GM12878 (cell line): ENCODE measurements around the gene BCAR3. TPM values are rescaled to one million over a fixed set of nuclear protein-coding genes. Genes with fewer than 3 reads are reported as not detected.

Source experiments
- ATAC-seq: fragments of 200-7000 bp; cut with Tn5 transposase; 3 replicates; pipeline ENCODE4 v1.9.1; 2020; ENCODE audit warnings: mild to moderate bottlenecking, moderate library complexity
- Bru-seq: library from RNA; stranded (reverse); fragments of 400-500 nt; gene quantifications from one replicate; lab custom pipeline; 2021; lab: Mats Ljungman, UMichigan
- BruChase-seq, 2 experiments: library from RNA; stranded (reverse); fragments of 400-500 nt; gene quantifications; one replicate each; lab custom pipeline; 2021; lab: Mats Ljungman, UMichigan
- BruUV-seq: library from RNA; stranded (reverse); fragments of 400-500 nt; replicated peaks from 2 replicates; lab custom pipeline; 2021; lab: Mats Ljungman, UMichigan
- CTCF ChIA-PET: fragments of 300-600 bp; sonication (Branson Sonifier 250); formaldehyde crosslinking; extraction: SDS; loops from one replicate; lab custom pipeline; 2021; ENCODE audit warnings: inconsistent platforms; lab: Yijun Ruan, JAX
- POLR2A ChIA-PET: fragments of 350-600 bp; formaldehyde crosslinking; extraction: SDS; loops from one replicate; lab custom pipeline; 2021; ENCODE audit warnings: inconsistent platforms; lab: Charles Lee
- RAD21 ChIA-PET: fragments of 300-600 bp; sonication (Branson Sonifier 250); formaldehyde crosslinking; loops from one replicate; lab custom pipeline; 2023; ENCODE audit warnings: antibody characterized with exemption; ENCODE audit not compliant: unreplicated experiment; lab: Charles Lee
- SMC1A ChIA-PET: fragments of 300-600 bp; sonication (Branson Sonifier 250); formaldehyde crosslinking; loops from one replicate; lab custom pipeline; 2023; ENCODE audit not compliant: unreplicated experiment, uncharacterized antibody; lab: Charles Lee
- DNase-seq: peaks from one replicate; pipeline ENCODE4 v3.0.0-alpha.2; 2011; ENCODE audit warnings: low read depth, low spot score
- FAIRE-seq: peaks from 3 replicates; lab custom pipeline; 2011; peaks lifted over from hg19 to GRCh38; lab: Jason Lieb, UNC
- H2AFZ ChIP-seq: 2 replicates; pipeline ENCODE4 v1.6.0; 2011; ENCODE audit warnings: low read depth, low read length, control low read depth; ENCODE audit not compliant: control insufficient read depth
- H3K27ac ChIP-seq: 2 replicates; pipeline ENCODE4 v1.5.1; 2011; ENCODE audit warnings: control low read depth; ENCODE audit not compliant: control insufficient read depth, insufficient read depth
- H3K27me3 ChIP-seq, 2 experiments: replicated peaks in 1 of 2; 2 replicates each; pipeline versions ENCODE4 v1.6.0 to v1.6.1; 2011; ENCODE audit warnings: low read length in 1 of 2; ENCODE audit not compliant: control insufficient read depth in 2 of 2, insufficient read depth in 2 of 2
- H3K36me3 ChIP-seq, 2 experiments: 2 replicates each; pipeline ENCODE4 v1.5.1; 2011; ENCODE audit warnings: low read length in 1 of 2; ENCODE audit not compliant: control insufficient read depth in 2 of 2, insufficient read depth in 2 of 2
- H3K4me1 ChIP-seq: 2 replicates; pipeline ENCODE4 v1.6.1; 2011; ENCODE audit warnings: mild to moderate bottlenecking, low read length, moderate library complexity, mixed read lengths; ENCODE audit not compliant: control insufficient read depth, insufficient read depth
- H3K4me2 ChIP-seq: 2 replicates; pipeline ENCODE4 v1.6.0; 2011; ENCODE audit warnings: control low read depth; ENCODE audit not compliant: control insufficient read depth, insufficient read depth
- H3K4me3 ChIP-seq: fragments of 200-600 bp; sonication (generic); 2 replicates; pipeline ENCODE4 v1.5.1; 2016
- H3K79me2 ChIP-seq: 2 replicates; pipeline ENCODE4 v1.6.0; 2011; ENCODE audit warnings: low read length; ENCODE audit not compliant: control insufficient read depth, insufficient read depth
- H3K9ac ChIP-seq: 2 replicates; pipeline ENCODE4 v1.8.0; 2011; ENCODE audit warnings: low read length, control low read depth, mixed read lengths; ENCODE audit not compliant: control insufficient read depth, insufficient read depth
- H3K9me3 ChIP-seq: replicated peaks from 3 replicates; pipeline ENCODE4 v1.5.1; 2011; ENCODE audit warnings: mild to moderate bottlenecking, low read length; ENCODE audit not compliant: control insufficient read depth, insufficient read depth
- H4K20me1 ChIP-seq: 2 replicates; pipeline ENCODE4 v1.6.0; 2011; ENCODE audit not compliant: control insufficient read depth, insufficient read depth
- ASH2L ChIP-seq: fragments of 300-600, 200-600 bp; sonication (generic); IDR thresholded peaks from 2 replicates; pipeline ENCODE4 v1.6.1; 2017; ENCODE audit warnings: low read depth, mild to moderate bottlenecking, borderline replicate concordance
- BRCA1 ChIP-seq: IDR thresholded peaks from 2 replicates; pipeline ENCODE4 v1.6.1; 2011; ENCODE audit warnings: low read depth, low read length, improper control_type of control experiment
- CBX5 ChIP-seq: sonication (generic); IDR thresholded peaks from 2 replicates; pipeline ENCODE4 v1.6.1; 2016; ENCODE audit warnings: low read depth, moderate library complexity, mild to moderate bottlenecking, inconsistent platforms
- GATAD2B ChIP-seq: fragments of 450-650 bp; conservative IDR thresholded peaks from 2 replicates; pipeline ENCODE4 v1.6.1; 2017; ENCODE audit warnings: low read depth, mild to moderate bottlenecking, moderate library complexity
- IKZF1 ChIP-seq: fragments of 450-650 bp; conservative IDR thresholded peaks from 2 replicates; pipeline ENCODE4 v1.6.1; 2017; ENCODE audit warnings: antibody characterized with exemption, mild to moderate bottlenecking
- MTA3 ChIP-seq: IDR thresholded peaks from 2 replicates; pipeline ENCODE4 v1.6.1; 2012; ENCODE audit warnings: low read length, inconsistent platforms, borderline replicate concordance
- NFYA ChIP-seq: IDR thresholded peaks from 2 replicates; pipeline ENCODE4 v1.6.1; 2011; ENCODE audit warnings: low read depth, mild to moderate bottlenecking, low read length, improper control_type of control experiment, borderline replicate concordance
- NR2F1 ChIP-seq: fragments of 450-650 bp; conservative IDR thresholded peaks from 2 replicates; pipeline ENCODE4 v1.6.1; 2017; ENCODE audit warnings: mild to moderate bottlenecking
- SREBF2 ChIP-seq: IDR thresholded peaks from 2 replicates; pipeline ENCODE4 v1.6.1; 2012; ENCODE audit warnings: mild to moderate bottlenecking, low read length
- YY1 ChIP-seq: IDR thresholded peaks from 2 replicates; pipeline ENCODE4 v1.6.1; 2011; ENCODE audit warnings: low read depth, mild to moderate bottlenecking, low read length
- ZSCAN29 ChIP-seq: fragments of 450-650 bp; IDR thresholded peaks from 2 replicates; pipeline ENCODE4 v1.6.1; 2017; ENCODE audit warnings: mild to moderate bottlenecking, moderate library complexity
- WGBS: methylation state at CpG from one replicate; pipeline ENCODE4 v1.1.6; 2016; ENCODE audit warnings: low lambda C conversion rate; ENCODE audit not compliant: insufficient replicate concordance, insufficient coverage; ENCODE audit errors: missing lambda C conversion rate; 5-methylcytosine and 5-hydroxymethylcytosine counted together
- in situ Hi-C: fragments of 300-500 bp; cut with MboI; formaldehyde crosslinking; loops from 9 replicates; pipeline ENCODE4 v1.14.3; 2018; ENCODE audit warnings: mixed read lengths
- intact Hi-C: fragments of 100-400 bp; cut with micrococcal nuclease; formaldehyde crosslinking; loops from one replicate; pipeline ENCODE4 v1.14.2; 2022; ENCODE audit not compliant: unreplicated experiment
- long read RNA-seq, 2 experiments: library from polyadenylated mRNA; unstranded; transcript quantifications; one replicate each; pipeline ENCODE4 v2.0.0, GENCODE V29; 2019 to 2020
- polyA minus RNA-seq, 3 experiments: library from RNA; depleted of rRNA, polyadenylated mRNA; stranded (reverse); fragments of >200 nt; gene quantifications; 2 replicates each; pipeline ENCODE4 v1.2.3, GENCODE V29; 2011
- polyA plus RNA-seq, 11 experiments: library from polyadenylated mRNA; depleted of rRNA in 4 of 11; unstranded in 6 of 11; stranded (reverse) in 5 of 11; fragments of >200 nt; fragmentation: Nextera tagmentation in 4 of 11; fragmentation: Illumina TruSeq in 1 of 11; extraction: Ambion mirVana in 4 of 11; extraction: Trizol in 1 of 11; gene quantifications; 1 replicate in 1 of 11; 2 replicates in 10 of 11; pipeline versions ENCODE4 v1.2.1 to v1.2.3, GENCODE V29; 2011 to 2016; ENCODE audit warnings: inconsistent platforms in 2 of 11, missing spikeins in 2 of 11, low read depth in 1 of 11
- total RNA-seq, 4 experiments: library from RNA; depleted of rRNA in 3 of 4; stranded (reverse); fragments of >200 nt in 3 of 4; fragmentation: Illumina TruSeq in 1 of 4; extraction: Trizol in 1 of 4; gene quantifications; 2 replicates each; pipeline versions ENCODE4 v1.2.1 to v1.2.3, GENCODE V29; 2013 to 2021
- TF ChIP-seq, protein P1 (sequence below): fragments of 450-650 bp; IDR thresholded peaks from 2 replicates; pipeline ENCODE4 v1.6.1; 2017; ENCODE audit warnings: mild to moderate bottlenecking, moderate library complexity

The BCAR3 gene
- 4.3 and 5.1 TPM in 2 replicates for total RNA-seq (2013; cell fraction: nucleolus; rRNA removed)
- total RNA-seq (2014; rRNA removed) (3.1 and 4.0 TPM in 2 replicates), total RNA-seq (2014; rRNA removed; fragmentation: Illumina TruSeq; extraction: Trizol) (1.5 and 1.8 TPM in 2 replicates), total RNA-seq (2021) (2.7 and 3.8 TPM in 2 replicates), polyA plus RNA-seq (2011; rRNA removed) (3.4 and 6.6 TPM in 2 replicates), polyA plus RNA-seq (2014; fragmentation: Illumina TruSeq; extraction: Trizol) (3.2 and 3.4 TPM in 2 replicates), polyA plus RNA-seq (2014; fragmentation: Nextera tagmentation; extraction: Ambion mirVana) (1 to 10 TPM; 1.4 to 1.7 TPM), polyA plus RNA-seq (2014; rRNA removed) (1.7 and 2.3 TPM in 2 replicates), polyA plus RNA-seq (2016; fragmentation: Nextera tagmentation; extraction: Ambion mirVana) (1 to 10 TPM; 1.3 to 1.6 TPM), polyA minus RNA-seq (2011; rRNA and poly(A)+ RNA removed) (7.6 and 11.6 TPM in 2 replicates), Bru-seq, nascent RNA (percentile 40 among the genes with signal in this experiment), BruChase-seq, experiment 1, labeled RNA remaining after a 6-hour chase (percentile 28 among the genes with signal in this experiment), BruChase-seq, experiment 2, labeled RNA remaining after a 2-hour chase (percentile 33 among the genes with signal in this experiment)
- 2.5 TPM for polyA plus RNA-seq (2011; ENCODE audit: low read depth)
- 6.1 TPM in 2 replicates for polyA plus RNA-seq (2011; cell fraction: cytosol; rRNA removed)
- polyA plus RNA-seq (2011; cell fraction: nucleus; rRNA removed), result 10.3 and 15.7 TPM in 2 replicates
- 3.5 TPM in 2 replicates for polyA plus RNA-seq (2012)
- 4.0 and 6.3 TPM in 2 replicates for polyA minus RNA-seq (2011; cell fraction: cytosol; rRNA and poly(A)+ RNA removed)
- polyA minus RNA-seq (2011; cell fraction: nucleus; rRNA and poly(A)+ RNA removed), result 5.8 and 17.8 TPM in 2 replicates
- long read RNA-seq, experiment 1, partial matches to known transcripts, result 4 of 6 reads
- long read RNA-seq, experiment 1, other reads (novel, unspliced or antisense), result 0 of 6 reads
- long read RNA-seq, experiment 2, partial matches to known transcripts, result 16 of 21 reads
- long read RNA-seq, experiment 2, other reads (novel, unspliced or antisense), result 5 of 21 reads

DNA sequence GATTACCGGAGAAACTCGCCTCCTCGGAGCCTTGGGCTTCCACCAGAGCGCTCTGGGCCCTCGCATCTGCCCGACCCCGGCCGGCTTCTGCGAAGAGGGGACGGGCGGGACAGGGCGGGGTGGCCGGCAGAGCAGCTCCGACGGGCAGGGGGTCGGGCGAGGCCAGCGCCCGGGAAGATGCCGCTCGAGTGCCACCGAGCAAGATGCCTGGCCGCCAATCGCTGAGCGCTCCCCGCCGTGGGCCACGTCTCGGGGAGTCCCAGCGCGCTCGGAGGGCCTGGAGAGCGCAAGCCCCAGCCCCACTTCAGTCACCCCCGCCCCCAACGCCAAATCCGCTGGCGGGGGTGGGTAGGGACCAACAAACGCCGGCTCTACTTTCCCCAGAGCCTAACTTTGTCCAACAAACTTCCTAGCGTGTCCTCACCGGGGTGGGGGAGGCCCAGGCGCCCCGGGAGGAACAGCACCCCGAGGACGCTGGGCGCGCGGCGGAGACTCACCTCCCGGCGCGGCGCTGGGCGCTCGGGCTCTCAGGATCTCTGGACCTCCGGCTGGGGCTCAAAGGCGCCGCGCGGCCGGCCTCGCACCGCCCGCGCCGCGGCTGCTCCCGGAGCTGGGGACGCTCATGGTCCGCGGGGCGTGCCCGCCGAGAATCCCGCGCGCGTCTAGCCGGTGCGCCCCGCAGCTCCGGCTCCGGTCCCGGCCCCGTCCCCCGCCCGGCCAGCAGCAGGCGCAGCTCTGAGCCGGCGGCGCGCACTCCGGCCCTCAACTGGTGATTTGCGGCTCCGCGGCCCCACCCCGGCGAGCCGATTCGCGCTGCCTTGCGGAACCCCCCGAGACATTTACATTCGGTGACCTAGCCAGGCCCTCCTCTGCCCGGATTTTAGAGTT is at the start of gene BCAR3:
Gene BCAR3 (minus strand): TSS at position 737 of the 888 bp plus-strand sequence. CDS start 6,907 bp downstream, outside the sequence.
- Histone ChIP-seq H3K9me3 (no peaks in the 10 kb centered on the region), H3K27ac (peak within 1 kb of the TSS; percentile 28; the same call in 1 of the 2 replicates), H2AFZ (peak within 1 kb of the TSS; percentile 81), H3K4me3 (peak within 1 kb of the TSS; percentile 87), H3K36me3 (no peaks in the 10 kb centered on the region), H3K4me1 (peaks cover 16% of the 10 kb centered on the region), H4K20me1 (no peaks in the 10 kb centered on the region; the same call in 1 of the 2 replicates), H3K4me2 (peak within 1 kb of the TSS; percentile 100), H3K9ac (peak within 1 kb of the TSS; percentile 58), H3K79me2 (no peaks in the 10 kb centered on the region), H3K27me3 (peaks cover 0 to 4% of the 10 kb centered on the region in 2 experiments; a peak in 2 of 4 replicates)
- ChIA-PET POLR2A (interaction anchor here (0.9 to 2.1 kb wide), 5 partner anchors 12 to 71 kb away, joined by 3 to 11 read pairs (median 4); no protein-coding TSS in a partner anchor), SMC1A (interaction anchor here (0.8 to 5.4 kb wide), 19 partner anchors 10 to 339 kb away, joined by 3 to 27 read pairs (median 4); no protein-coding TSS in a partner anchor), CTCF (interaction anchor here (0.8 to 5.2 kb wide), 18 partner anchors 8 to 133 kb away, joined by 3 to 30 read pairs (median 6); no protein-coding TSS in a partner anchor), RAD21 (interaction anchor here (0.8 to 5.7 kb wide), 17 partner anchors 10 to 133 kb away, joined by 3 to 24 read pairs (median 5); no protein-coding TSS in a partner anchor)
- DNase-seq (no peak), ATAC-seq (peak; percentile 75), FAIRE-seq (no peak)
- BruUV-seq, result no TSS peak
- intact Hi-C loops, result loop anchor here (2.0 kb wide), 1 partner anchor 23 kb away; no protein-coding TSS in a partner anchor
- in situ Hi-C loops, result no loop called here
- WGBS, result 2% methylated on average over 61 of the region's 105 CpGs
- TF ChIP-seq BRCA1 (no peak), NR2F1 (peak; percentile 44), YY1 (peak; percentile 47; the same call in 1 of the 2 replicates), ZSCAN29 (peak; percentile 81), IKZF1 (peak; percentile 74), CBX5 (no peak), MTA3 (no peak), NFYA (no peak), GATAD2B (peak; percentile 85; the same call in 1 of the 2 replicates), SREBF2 (no peak), ASH2L (no peak)
- TF ChIP-seq, protein P1, sequence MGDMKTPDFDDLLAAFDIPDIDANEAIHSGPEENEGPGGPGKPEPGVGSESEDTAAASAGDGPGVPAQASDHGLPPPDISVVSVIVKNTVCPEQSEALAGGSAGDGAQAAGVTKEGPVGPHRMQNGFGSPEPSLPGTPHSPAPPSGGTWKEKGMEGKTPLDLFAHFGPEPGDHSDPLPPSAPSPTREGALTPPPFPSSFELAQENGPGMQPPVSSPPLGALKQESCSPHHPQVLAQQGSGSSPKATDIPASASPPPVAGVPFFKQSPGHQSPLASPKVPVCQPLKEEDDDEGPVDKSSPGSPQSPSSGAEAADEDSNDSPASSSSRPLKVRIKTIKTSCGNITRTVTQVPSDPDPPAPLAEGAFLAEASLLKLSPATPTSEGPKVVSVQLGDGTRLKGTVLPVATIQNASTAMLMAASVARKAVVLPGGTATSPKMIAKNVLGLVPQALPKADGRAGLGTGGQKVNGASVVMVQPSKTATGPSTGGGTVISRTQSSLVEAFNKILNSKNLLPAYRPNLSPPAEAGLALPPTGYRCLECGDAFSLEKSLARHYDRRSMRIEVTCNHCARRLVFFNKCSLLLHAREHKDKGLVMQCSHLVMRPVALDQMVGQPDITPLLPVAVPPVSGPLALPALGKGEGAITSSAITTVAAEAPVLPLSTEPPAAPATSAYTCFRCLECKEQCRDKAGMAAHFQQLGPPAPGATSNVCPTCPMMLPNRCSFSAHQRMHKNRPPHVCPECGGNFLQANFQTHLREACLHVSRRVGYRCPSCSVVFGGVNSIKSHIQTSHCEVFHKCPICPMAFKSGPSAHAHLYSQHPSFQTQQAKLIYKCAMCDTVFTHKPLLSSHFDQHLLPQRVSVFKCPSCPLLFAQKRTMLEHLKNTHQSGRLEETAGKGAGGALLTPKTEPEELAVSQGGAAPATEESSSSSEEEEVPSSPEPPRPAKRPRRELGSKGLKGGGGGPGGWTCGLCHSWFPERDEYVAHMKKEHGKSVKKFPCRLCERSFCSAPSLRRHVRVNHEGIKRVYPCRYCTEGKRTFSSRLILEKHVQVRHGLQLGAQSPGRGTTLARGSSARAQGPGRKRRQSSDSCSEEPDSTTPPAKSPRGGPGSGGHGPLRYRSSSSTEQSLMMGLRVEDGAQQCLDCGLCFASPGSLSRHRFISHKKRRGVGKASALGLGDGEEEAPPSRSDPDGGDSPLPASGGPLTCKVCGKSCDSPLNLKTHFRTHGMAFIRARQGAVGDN, result peak; percentile 41; the same call in 1 of the 2 replicates
